Small intestine (tissue), 7 donors: ENCODE measurements around the gene ECE2. TPM values are rescaled to one million over a fixed set of nuclear protein-coding genes. Genes with fewer than 3 reads are reported as not detected.

Experiments used
- DNase-seq, 2 donors: peaks; one replicate each; pipeline versions ENCODE4 v3.0.0 to v3.0.0-alpha.2; 2013
- FAIRE-seq: peaks from 2 replicates; lab custom pipeline; 2012; peaks lifted over from hg19 to GRCh38; lab: Jason Lieb, UNC
- H3K27ac ChIP-seq, 3 donors: one replicate each; pipeline ENCODE4 v1.5.1; 2013; ENCODE audit warnings: low read length in 2 of 3, mild to moderate bottlenecking in 2 of 3, control low read depth in 1 of 3, inconsistent platforms in 1 of 3, low read depth in 1 of 3, moderate library complexity in 1 of 3
- H3K27me3 ChIP-seq, 3 donors: one replicate each; pipeline ENCODE4 v1.6.1; 2013; ENCODE audit warnings: low read length in 3 of 3, inconsistent platforms in 1 of 3; ENCODE audit not compliant: control insufficient read depth in 3 of 3, insufficient read depth in 3 of 3
- H3K36me3 ChIP-seq, 3 donors: one replicate each; pipeline ENCODE4 v1.6.1; 2013; ENCODE audit warnings: low read length in 3 of 3, inconsistent platforms in 1 of 3, low read depth in 1 of 3, mild to moderate bottlenecking in 1 of 3, moderate library complexity in 1 of 3; ENCODE audit not compliant: control insufficient read depth in 3 of 3, insufficient read depth in 2 of 3
- H3K4me1 ChIP-seq, 3 donors: one replicate each; pipeline ENCODE4 v1.6.1; 2013; ENCODE audit warnings: low read length in 2 of 3, inconsistent platforms in 1 of 3, low read depth in 1 of 3, mild to moderate bottlenecking in 1 of 3, moderate library complexity in 1 of 3; ENCODE audit not compliant: control insufficient read depth in 3 of 3, insufficient read depth in 2 of 3
- H3K4me3 ChIP-seq, 3 donors: one replicate each; pipeline ENCODE4 v1.5.1; 2013; ENCODE audit warnings: low read length in 3 of 3, control low read depth in 1 of 3, inconsistent platforms in 1 of 3, low read depth in 1 of 3, mild to moderate bottlenecking in 1 of 3, moderate library complexity in 1 of 3
- H3K9me3 ChIP-seq, 2 donors: one replicate each; pipeline ENCODE4 v1.6.1; 2013; ENCODE audit warnings: low read depth in 1 of 2, low read length in 1 of 2; ENCODE audit not compliant: control insufficient read depth in 2 of 2, insufficient read depth in 1 of 2
- WGBS, 3 donors: extraction: QIAGEN DNeasy Blood & Tissue Kit; methylation state at CpG; one replicate each; pipeline ENCODE4 v1.1.7; 2013; 5-methylcytosine and 5-hydroxymethylcytosine counted together
- polyA plus RNA-seq, 4 donors: library from polyadenylated mRNA; stranded (reverse) in 3 of 4; unstranded in 1 of 4; fragments of 200-250 nt in 3 of 4; fragments of 120-200 nt in 1 of 4; gene quantifications; one replicate each; pipeline versions ENCODE4 v1.2.1 to v1.2.3, GENCODE V29; 2013
- donor health status: healthy with polysubstance abuse.
- donor health status: control.
- donor health status: control.
- donor health status: Bipolar disorder and iron deficiency.
- donor health status: healthy.

ECE2 gene
- polyA plus RNA-seq, 4 donors = 0.04 to 2.1 TPM; not detected in 2

GRCh38 chr3:184291044-184291737, 15.4 kb downstream of the ECE2 start:
- no peaks in the 10 kb centered on the region for H3K9me3 ChIP-seq
- DNase-seq = no peak
- peaks cover 0 to 8% (median 0%) of the 10 kb centered on the region in 3 donors for H3K27me3 ChIP-seq
- H3K36me3 ChIP-seq = no peaks in the 10 kb centered on the region
- H3K4me1 ChIP-seq = no peaks in the 10 kb centered on the region
- 77 to 83% (median 78%) methylated on average over 21 to 22 of the region's 22 CpGs for WGBS, 3 donors
- FAIRE-seq = no peak
- no peak overlapping the region for H3K4me3 ChIP-seq
- no peak overlapping the region for H3K27ac ChIP-seq

DNA sequence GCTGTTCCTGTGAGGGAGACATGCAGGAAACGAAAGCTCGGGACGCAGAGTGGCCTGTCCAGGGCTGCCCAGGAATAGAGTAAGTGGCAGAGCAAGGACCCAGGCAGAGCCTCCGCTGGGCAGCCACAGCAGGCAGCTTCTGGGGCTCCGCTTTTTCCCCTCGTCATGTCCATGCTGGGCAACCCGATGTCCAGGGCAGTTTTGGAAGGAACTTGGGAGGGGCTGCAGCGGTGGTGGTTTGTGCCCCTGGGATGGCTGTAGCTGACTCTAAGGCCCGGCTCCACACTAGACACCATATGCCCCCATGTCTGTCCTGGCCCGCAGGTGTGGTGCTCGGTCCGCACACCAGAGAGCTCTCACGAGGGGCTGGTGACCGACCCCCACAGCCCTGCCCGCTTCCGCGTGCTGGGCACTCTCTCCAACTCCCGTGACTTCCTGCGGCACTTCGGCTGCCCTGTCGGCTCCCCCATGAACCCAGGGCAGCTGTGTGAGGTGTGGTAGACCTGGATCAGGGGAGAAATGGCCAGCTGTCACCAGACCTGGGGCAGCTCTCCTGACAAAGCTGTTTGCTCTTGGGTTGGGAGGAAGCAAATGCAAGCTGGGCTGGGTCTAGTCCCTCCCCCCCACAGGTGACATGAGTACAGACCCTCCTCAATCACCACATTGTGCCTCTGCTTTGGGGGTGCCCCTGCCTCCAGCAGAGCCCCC, 16.1 kb downstream of the ECE2 start:
- FAIRE-seq (no peak), DNase-seq (no peak)
- no peaks in the 10 kb centered on the region for H3K36me3 ChIP-seq
- peaks cover 0 to 8% (median 0%) of the 10 kb centered on the region in 3 donors for H3K27me3 ChIP-seq
- no peaks in the 10 kb centered on the region for H3K4me1 ChIP-seq
- H3K27ac ChIP-seq = no peak overlapping the region
- 90 to 91% (median 90%) methylated on average over 18 to 21 of the region's 21 CpGs for WGBS, 3 donors
- H3K9me3 ChIP-seq = no peaks in the 10 kb centered on the region
- H3K4me3 ChIP-seq = no peak overlapping the region

- Histone ChIP-seq H3K4me3 (no peak overlapping the region), H3K9me3 (no peaks in the 10 kb centered on the region), H3K27me3 (peaks cover 0 to 3% (median 0%) of the 10 kb centered on the region in 3 donors), H3K27ac (no peak overlapping the region), H3K36me3 (no peaks in the 10 kb centered on the region), H3K4me1 (peaks cover 3 to 8% (median 7%) of the 10 kb centered on the region in 3 donors)
- 18 to 53% (median 31%) methylated on average over 3 of the region's 3 CpGs for WGBS, 3 donors
- FAIRE-seq (no peak), DNase-seq (peak in 1 of 2 donors; percentile 38)
These were observed 19.9 kb downstream of the ECE2 start for GRCh38 chr3:184295771-184296170.

DNA sequence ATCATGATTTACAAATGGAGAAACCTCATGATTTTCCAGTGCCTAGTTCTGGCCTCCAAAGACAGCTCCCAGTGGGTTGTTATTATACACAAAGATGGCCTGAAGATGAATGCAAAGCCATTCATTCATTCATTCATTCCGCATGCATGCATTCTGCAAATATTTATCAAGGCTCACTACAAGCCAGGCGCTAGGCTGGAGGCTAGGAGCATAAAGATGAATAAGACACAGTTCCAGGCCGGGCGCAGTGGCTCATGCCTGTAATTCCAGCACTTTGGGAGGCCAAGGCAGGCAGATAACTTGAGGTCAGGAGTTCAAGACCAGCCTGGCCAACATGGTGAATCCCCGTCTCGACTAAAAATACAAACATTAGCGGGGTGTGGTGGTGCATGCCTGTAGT, 20.8 kb downstream of the ECE2 start:
- H3K27me3 ChIP-seq = peaks cover 0 to 3% (median 0%) of the 10 kb centered on the region in 3 donors
- H3K4me3 ChIP-seq = no peak overlapping the region
- no peak overlapping the region for H3K27ac ChIP-seq
- no peak for FAIRE-seq
- 78 to 89% (median 80%) methylated on average over 7 of the region's 7 CpGs for WGBS, 3 donors
- peaks cover 2 to 8% (median 4%) of the 10 kb centered on the region in 3 donors for H3K36me3 ChIP-seq
- H3K4me1 ChIP-seq = peaks cover 3 to 8% (median 7%) of the 10 kb centered on the region in 3 donors
- H3K9me3 ChIP-seq = no peaks in the 10 kb centered on the region
- DNase-seq = no peak

DNA sequence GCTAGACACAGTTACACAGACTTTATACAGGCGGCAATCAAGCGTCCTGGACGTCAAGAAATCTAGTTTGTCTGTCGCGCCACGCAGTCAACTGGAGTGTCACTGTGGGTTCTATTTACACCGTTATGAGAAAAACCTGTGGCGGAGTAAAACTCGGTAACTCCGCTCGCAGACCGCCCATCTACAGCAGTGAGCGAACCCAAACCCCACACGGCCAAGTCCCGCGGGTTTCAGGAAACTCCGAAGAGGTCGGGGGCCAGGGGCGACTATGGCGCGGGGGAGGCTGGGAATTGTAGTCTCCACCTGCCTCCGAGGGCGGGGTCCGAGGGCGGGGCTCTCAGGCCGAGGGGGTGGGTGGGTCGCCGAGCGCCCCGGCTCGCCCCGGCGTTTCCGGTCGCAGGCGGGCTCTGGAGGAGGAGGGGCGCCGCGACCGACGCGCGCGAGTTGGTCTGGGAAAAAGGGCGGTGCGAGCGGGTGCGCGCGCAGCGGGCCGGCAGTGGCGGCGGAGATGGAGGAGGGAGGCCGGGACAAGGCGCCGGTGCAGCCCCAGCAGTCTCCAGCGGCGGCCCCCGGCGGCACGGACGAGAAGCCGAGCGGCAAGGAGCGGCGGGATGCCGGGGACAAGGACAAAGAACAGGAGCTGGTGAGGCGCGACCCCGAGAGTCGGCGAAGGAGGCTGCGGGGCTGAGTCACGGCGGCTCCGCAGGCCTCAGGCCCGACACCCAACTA, 23.1 kb downstream of the ECE2 start, which contains the start of gene PSMD2:
Gene PSMD2 (plus strand): TSS at position 483 of the 729 bp plus-strand sequence. CDS start 26 bp downstream, at position 509.
- DNase-seq (peak; percentile 97), FAIRE-seq (no peak)
- Histone ChIP-seq H3K4me1 (peaks cover 3 to 8% (median 7%) of the 10 kb centered on the region in 3 donors), H3K4me3 (peak within 1 kb of the TSS; percentile 84 to 91 (median 85)), H3K36me3 (peaks cover 19 to 29% (median 21%) of the 10 kb centered on the region in 3 donors), H3K9me3 (no peaks in the 10 kb centered on the region), H3K27me3 (peaks cover 0 to 3% (median 0%) of the 10 kb centered on the region in 3 donors), H3K27ac (peak within 1 kb of the TSS; percentile 82 to 84 (median 84))
- WGBS, 3 donors = 0% methylated on average over 47 to 78 of the region's 78 CpGs

DNA sequence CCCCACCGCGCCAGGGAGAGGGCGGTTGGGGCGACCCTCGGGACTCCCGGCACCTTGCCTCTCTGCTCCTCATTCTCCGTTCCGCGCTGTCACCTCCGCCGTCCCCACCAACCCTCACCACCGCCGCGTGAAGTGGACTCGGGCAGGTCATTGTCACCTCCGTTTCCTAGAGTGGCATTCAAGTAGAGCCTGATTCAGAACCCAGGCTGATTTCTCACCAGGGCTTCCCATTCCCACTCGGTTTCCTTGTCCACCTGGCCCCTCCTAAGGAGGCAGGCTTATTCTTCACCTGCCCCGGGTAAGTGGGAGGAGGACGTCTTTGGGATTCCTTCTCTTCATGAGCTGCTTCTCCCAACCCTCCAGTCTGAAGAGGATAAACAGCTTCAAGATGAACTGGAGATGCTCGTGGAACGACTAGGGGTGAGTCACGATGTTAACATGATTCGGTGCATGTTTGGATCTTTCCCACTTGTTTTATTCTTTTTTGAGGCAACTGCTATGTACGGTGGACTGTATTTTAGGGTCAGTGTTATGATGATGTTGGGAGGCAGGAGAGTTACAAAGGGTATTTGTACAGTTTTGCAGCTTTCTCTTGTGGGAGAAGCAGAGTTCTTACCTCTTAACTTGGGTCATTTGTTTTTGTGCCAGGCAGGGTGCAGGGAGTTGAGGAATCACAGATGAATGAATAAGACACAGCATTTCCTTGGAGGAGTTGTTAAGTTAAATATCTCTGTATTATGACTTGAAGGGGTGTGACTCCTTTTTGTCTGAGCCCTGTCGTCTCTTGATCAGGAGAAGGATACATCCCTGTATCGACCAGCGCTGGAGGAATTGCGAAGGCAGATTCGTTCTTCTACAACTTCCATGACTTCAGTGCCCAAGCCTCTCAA, 23.9 kb downstream of the ECE2 start:
- no peaks in the 10 kb centered on the region for H3K9me3 ChIP-seq
- H3K4me1 ChIP-seq = peaks cover 3 to 8% (median 7%) of the 10 kb centered on the region in 3 donors
- WGBS, 3 donors = 15 to 17% (median 17%) methylated on average over 25 to 29 of the region's 29 CpGs
- H3K27me3 ChIP-seq = peaks cover 0 to 3% (median 0%) of the 10 kb centered on the region in 3 donors
- H3K36me3 ChIP-seq = peaks cover 23 to 37% (median 25%) of the 10 kb centered on the region in 3 donors
- DNase-seq (peak in 1 of 2 donors; percentile 38), FAIRE-seq (no peak)
- H3K27ac ChIP-seq = peak overlapping the region; percentile 37 to 60 (median 57)
- peak overlapping the region; percentile 84 to 91 (median 85) for H3K4me3 ChIP-seq

- FAIRE-seq (no peak), DNase-seq (no peak)
- peak overlapping the region in 1 of 3 donors; percentile 84 for H3K4me3 ChIP-seq
- no peaks in the 10 kb centered on the region for H3K27me3 ChIP-seq
- no peaks in the 10 kb centered on the region for H3K9me3 ChIP-seq
- peaks cover 25 to 37% (median 26%) of the 10 kb centered on the region in 3 donors for H3K36me3 ChIP-seq
- peaks cover 3 to 8% (median 7%) of the 10 kb centered on the region in 3 donors for H3K4me1 ChIP-seq
- WGBS, 3 donors = 70 to 79% (median 77%) methylated on average over 3 of the region's 3 CpGs
- no peak overlapping the region for H3K27ac ChIP-seq
These were observed 24.5 kb downstream of the ECE2 start for GRCh38 chr3:184300378-184300720.
